ENCODE results near the gene SERTAD1.

SERTAD1 gene

DNA sequence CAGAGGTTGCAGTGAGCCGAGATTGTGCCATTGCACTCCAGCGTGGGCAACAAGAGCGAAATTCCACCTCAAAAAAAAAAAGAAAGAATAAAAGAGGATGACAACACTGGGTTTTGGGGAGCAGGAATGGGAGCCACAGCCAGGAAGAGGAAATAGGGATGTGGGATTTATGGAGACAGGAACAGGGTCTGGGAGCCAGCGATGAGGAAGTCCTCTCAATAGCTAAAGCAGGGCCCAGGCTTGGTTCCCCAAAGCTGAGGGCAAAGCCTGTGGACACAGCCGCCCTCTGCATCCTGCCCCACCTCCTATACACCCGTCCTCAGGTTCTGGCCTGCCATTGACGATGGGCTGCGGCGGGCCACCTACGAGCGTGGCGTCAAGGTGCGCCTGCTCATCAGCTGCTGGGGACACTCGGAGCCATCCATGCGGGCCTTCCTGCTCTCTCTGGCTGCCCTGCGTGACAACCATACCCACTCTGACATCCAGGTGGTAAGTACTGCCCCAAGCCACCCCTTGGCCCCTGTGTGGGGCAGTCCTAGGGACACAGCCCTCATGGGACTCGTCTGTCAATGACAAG lies 49.4 kb downstream of the SERTAD1 start:
- DNase-seq (ENCODE audit: low read depth) = no peak

DNA sequence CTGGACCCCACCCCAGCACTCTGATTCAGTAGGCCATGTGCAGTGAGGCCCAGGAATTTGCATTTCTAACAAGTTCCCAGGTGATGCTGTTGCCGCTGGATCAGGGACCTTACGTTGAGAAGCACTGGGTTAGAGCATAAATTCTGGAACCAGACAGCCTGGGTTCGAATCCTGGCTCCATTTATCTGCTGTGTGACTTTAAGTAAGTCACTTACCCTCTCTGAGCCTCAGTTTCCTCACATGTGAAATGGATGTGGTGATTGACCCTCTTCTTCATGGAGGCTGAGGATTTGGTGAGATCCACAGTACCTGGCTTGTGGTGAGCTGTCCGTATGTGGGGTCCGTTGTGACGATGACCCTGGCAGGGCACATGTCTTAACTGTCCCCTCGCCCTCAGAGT lies 51.7 kb downstream of the SERTAD1 start:
- DNase-seq (ENCODE audit: low read depth) = no peak

DNA sequence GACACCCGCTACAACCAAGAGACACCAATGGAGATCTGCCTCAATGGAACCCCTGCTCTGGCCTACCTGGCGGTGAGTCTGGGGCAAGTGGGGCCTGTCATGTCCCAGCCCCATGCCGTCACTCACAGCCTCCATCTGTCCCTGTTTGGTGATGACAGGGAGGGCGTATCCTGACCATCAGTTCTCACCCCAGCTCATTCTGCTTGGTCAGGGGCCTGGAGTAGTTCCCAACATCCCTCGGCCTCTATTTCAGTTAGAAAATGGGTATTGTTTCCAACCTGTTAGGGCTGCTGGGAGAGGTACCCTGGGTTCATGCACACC lies 54.0 kb downstream of the SERTAD1 start:
- DNase-seq (ENCODE audit: low read depth) = no peak

Data from fibroblast of the conjunctiva (primary cell).